T-cell (primary cell): ENCODE measurements around the gene ASAP2. TPM values are rescaled to one million over a fixed set of nuclear protein-coding genes. Genes with fewer than 3 reads are reported as not detected.
A peak's percentile ranks its signal among the peaks of the same experiment; 100 is the strongest.

Experiments
- ATAC-seq, 4 experiments: fragments of 200-7000 bp in 3 of 4; fragments of 150-1000 bp in 1 of 4; cut with Tn5 transposase; replicated peaks in 1 of 4; 1 replicate in 3 of 4; 2 replicates in 1 of 4; pipeline ENCODE4 v1.10.0; 2021; ENCODE audit warnings: moderate library complexity in 3 of 4, mild to moderate bottlenecking in 2 of 4, moderate number of reproducible peaks in 1 of 4
- CTCF ChIA-PET, 2 donors: fragments of 300-600 bp; sonication (Branson Sonifier 250); formaldehyde crosslinking; loops; one replicate each; lab custom pipeline; 2022; ENCODE audit warnings: antibody characterized with exemption in 2 of 2; lab: Charles Lee
- POLR2A ChIA-PET, 2 donors: fragments of 300-600 bp; sonication (Branson Sonifier 250); formaldehyde crosslinking; loops; one replicate each; lab custom pipeline; 2022; ENCODE audit warnings: antibody characterized with exemption in 2 of 2; lab: Charles Lee
- DNase-seq, 35 experiments: peaks; one replicate each; pipeline versions ENCODE4 v3.0.0 to v3.0.0-alpha.2; 2013 to 2023
- H3K27ac ChIP-seq: one replicate; pipeline ENCODE4 v1.5.1; 2013; ENCODE audit warnings: low read length
- H3K27me3 ChIP-seq, 2 experiments: replicated peaks in 1 of 2; 1 replicate in 1 of 2; 2 replicates in 1 of 2; pipeline versions ENCODE4 v1.6.1 to v1.7.0; 2013; ENCODE audit warnings: low read length in 1 of 2, mixed read lengths in 1 of 2; ENCODE audit not compliant: control insufficient read depth in 2 of 2, insufficient read depth in 2 of 2; ENCODE audit errors: extremely low read depth in 1 of 2
- H3K36me3 ChIP-seq, 2 donors: 1 replicate in 1 of 2; 2 replicates in 1 of 2; pipeline versions ENCODE4 v1.6.1 to v1.7.0; 2013; ENCODE audit warnings: low read length in 1 of 2; ENCODE audit not compliant: control insufficient read depth in 2 of 2, insufficient read depth in 1 of 2; ENCODE audit errors: extremely low read depth in 1 of 2
- H3K4me1 ChIP-seq, 2 experiments: 1 replicate in 1 of 2; 2 replicates in 1 of 2; pipeline versions ENCODE4 v1.6.1 to v1.7.0; 2013; ENCODE audit warnings: low read length in 2 of 2, mixed read lengths in 1 of 2; ENCODE audit not compliant: insufficient read depth in 2 of 2, control insufficient read depth in 1 of 2; ENCODE audit errors: extremely low read depth in 1 of 2
- H3K4me3 ChIP-seq, 2 donors: 1 replicate in 1 of 2; 2 replicates in 1 of 2; pipeline versions ENCODE4 v1.5.1 to v1.7.0; 2013; ENCODE audit warnings: mild to moderate bottlenecking in 2 of 2, low read length in 1 of 2, moderate library complexity in 1 of 2; ENCODE audit not compliant: control insufficient read depth in 1 of 2; ENCODE audit errors: extremely low read depth in 1 of 2
- H3K9me3 ChIP-seq: 2 replicates; pipeline ENCODE4 v1.7.0; 2013
- H3K27ac Mint-ChIP-seq, 2 donors: one replicate each; pipeline ENCODE4 v1.8.0; 2020 to 2021; ENCODE audit warnings: mild to moderate bottlenecking in 2 of 2, mixed read lengths in 2 of 2
- H3K27me3 Mint-ChIP-seq, 2 donors: one replicate each; pipeline ENCODE4 v1.8.0; 2021 to 2022; ENCODE audit warnings: mixed read lengths in 2 of 2
- H3K36me3 Mint-ChIP-seq: one replicate; pipeline ENCODE4 v1.8.0; 2021; ENCODE audit warnings: mixed read lengths
- H3K4me1 Mint-ChIP-seq, 3 donors: one replicate each; pipeline ENCODE4 v1.8.0; 2020 to 2022; ENCODE audit warnings: mixed read lengths in 3 of 3, mild to moderate bottlenecking in 1 of 3
- H3K4me3 Mint-ChIP-seq, 3 donors: one replicate each; pipeline ENCODE4 v1.8.0; 2020 to 2022; ENCODE audit warnings: mild to moderate bottlenecking in 3 of 3, mixed read lengths in 3 of 3, moderate library complexity in 3 of 3
- H3K9me3 Mint-ChIP-seq, 3 donors: one replicate each; pipeline ENCODE4 v1.8.0; 2020 to 2022; ENCODE audit warnings: mixed read lengths in 3 of 3
- WGBS: methylation state at CpG from one replicate; pipeline ENCODE4 v1.1.5; 2013; ENCODE audit warnings: missing lambda C conversion rate; ENCODE audit not compliant: insufficient coverage; 5-methylcytosine and 5-hydroxymethylcytosine counted together
- total RNA-seq, 35 experiments: library from RNA in 6 of 35; stranded (reverse) in 6 of 35; fragments of 120-200 nt in 1 of 35; gene quantifications; one replicate each; pipeline versions ENCODE4 v1.2.1 to v1.2.4 and lab custom pipeline; 2013 to 2026

Gene ASAP2
- total RNA-seq, 5 donors from 2014 or later (not counting 1 experiment from before 2014, with no cell fraction given) = 0.10 to 0.38 (median 0.27) TPM; not detected in 1

DNA sequence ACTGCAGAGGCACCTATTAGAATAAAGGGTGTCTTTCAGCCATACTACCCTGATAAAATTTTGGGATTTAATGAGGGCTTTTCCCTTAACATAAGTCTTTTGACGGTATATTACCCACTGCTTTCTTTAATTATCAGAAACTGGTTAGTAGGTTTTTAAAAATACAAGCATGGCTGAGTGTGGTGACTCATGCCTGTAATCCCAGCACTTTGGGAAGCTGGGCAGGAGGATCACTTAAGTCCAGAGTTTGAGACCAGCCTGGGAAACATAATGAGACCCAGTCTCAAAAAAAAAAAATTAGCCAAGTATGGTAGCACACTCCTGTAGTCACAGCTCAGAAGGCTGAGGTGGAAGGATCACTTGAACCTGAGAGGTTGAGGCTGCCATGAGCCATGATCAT lies 232.9 kb downstream of the ASAP2 start:
- no peaks in the 10 kb centered on the region for H3K9me3 ChIP-seq
- no peak overlapping the region for H3K27ac ChIP-seq
- no peaks in the 10 kb centered on the region for H3K27me3 Mint-ChIP-seq
- no peak for DNase-seq
- H3K36me3 Mint-ChIP-seq = peaks cover 47% of the 10 kb centered on the region
- peaks cover 0 to 2% (median 0%) of the 10 kb centered on the region in 3 donors for H3K4me1 Mint-ChIP-seq
- no peak overlapping the region for H3K4me3 Mint-ChIP-seq
- peaks cover 15 to 48% of the 10 kb centered on the region in 2 donors for H3K36me3 ChIP-seq
- H3K9me3 Mint-ChIP-seq = no peaks in the 10 kb centered on the region
- CTCF ChIA-PET = no interaction called here
- no peak overlapping the region for H3K27ac Mint-ChIP-seq
- H3K4me1 ChIP-seq = no peaks in the 10 kb centered on the region
- no CpG with 5 or more reads among the region's 1 CpG for WGBS
- POLR2A ChIA-PET = no interaction called here
- no peak for ATAC-seq
- H3K4me3 ChIP-seq = no peak overlapping the region
- H3K27me3 ChIP-seq = no peaks in the 10 kb centered on the region

DNA sequence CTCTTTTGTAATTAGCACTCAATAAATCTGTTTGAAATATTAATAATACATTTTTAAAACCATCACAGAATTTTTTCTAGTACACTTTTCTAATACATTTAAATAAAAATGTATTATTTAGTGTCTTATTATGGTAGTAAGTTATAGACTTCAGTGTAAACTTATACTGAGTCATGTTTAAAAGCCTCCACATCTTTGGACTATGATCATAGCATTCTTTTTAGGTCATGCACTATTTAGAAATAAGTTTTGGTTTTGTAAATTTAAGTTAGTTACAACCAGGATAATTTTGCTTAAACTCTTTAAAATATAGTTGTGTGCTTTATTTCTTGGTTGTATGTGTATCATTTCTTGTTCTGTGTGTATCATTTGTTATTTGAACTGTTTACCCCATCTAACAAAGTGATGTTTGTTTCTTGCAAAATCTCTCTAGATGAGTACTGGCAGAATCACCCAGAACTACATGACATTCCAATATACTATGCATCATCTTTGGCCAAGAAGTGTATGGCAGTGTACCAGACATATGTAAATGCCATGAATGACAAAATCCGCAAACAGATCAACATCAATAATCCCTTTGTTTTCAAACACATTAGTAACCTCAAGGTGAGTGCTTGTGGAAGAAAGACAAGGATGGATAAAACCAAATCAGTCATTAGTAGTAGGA lies 233.6 kb downstream of the ASAP2 start:
- CTCF ChIA-PET = no interaction called here
- Mint-ChIP-seq H3K27ac (no peak overlapping the region), H3K4me1 (peaks cover 0 to 6% (median 0%) of the 10 kb centered on the region in 3 donors), H3K27me3 (no peaks in the 10 kb centered on the region), H3K9me3 (no peaks in the 10 kb centered on the region), H3K36me3 (peaks cover 45% of the 10 kb centered on the region), H3K4me3 (no peak overlapping the region)
- Histone ChIP-seq H3K4me3 (no peak overlapping the region), H3K4me1 (no peaks in the 10 kb centered on the region), H3K27ac (no peak overlapping the region), H3K36me3 (peaks cover 15 to 47% of the 10 kb centered on the region in 2 donors), H3K9me3 (no peaks in the 10 kb centered on the region), H3K27me3 (no peaks in the 10 kb centered on the region)
- no peak for ATAC-seq
- POLR2A ChIA-PET = no interaction called here
- no CpG with 5 or more reads among the region's 1 CpG for WGBS
- DNase-seq = no peak

DNA sequence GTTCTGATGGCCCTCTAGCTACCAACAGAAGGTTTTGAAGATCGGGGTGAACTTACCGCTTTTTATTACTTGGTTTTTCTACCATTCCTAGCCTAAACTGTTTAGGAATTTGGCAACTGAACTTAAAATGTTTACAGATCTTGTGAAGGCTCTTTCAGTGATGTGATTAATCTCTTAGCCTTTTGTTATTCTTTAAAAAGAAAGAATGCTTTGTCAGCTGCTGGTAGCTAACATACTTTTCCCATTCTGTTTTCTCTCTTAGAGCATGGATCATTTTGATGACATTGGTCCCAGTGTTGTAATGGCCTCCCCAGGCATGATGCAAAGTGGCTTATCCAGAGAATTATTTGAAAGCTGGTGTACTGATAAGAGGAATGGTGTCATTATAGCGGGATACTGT lies 234.9 kb downstream of the ASAP2 start:
- H3K27ac ChIP-seq = no peak overlapping the region
- ChIA-PET POLR2A (no interaction called here), CTCF (no interaction called here)
- Mint-ChIP-seq H3K4me1 (peaks cover 0 to 8% (median 0%) of the 10 kb centered on the region in 3 donors), H3K36me3 (peaks cover 49% of the 10 kb centered on the region), H3K4me3 (no peak overlapping the region), H3K9me3 (no peaks in the 10 kb centered on the region), H3K27me3 (no peaks in the 10 kb centered on the region), H3K27ac (no peak overlapping the region)
- H3K4me1 ChIP-seq = no peaks in the 10 kb centered on the region
- DNase-seq = no peak
- WGBS = 100% methylated on average over 1 of the region's 3 CpGs
- no peaks in the 10 kb centered on the region for H3K9me3 ChIP-seq
- no peaks in the 10 kb centered on the region for H3K27me3 ChIP-seq
- ATAC-seq = no peak
- peaks cover 15 to 49% of the 10 kb centered on the region in 2 donors for H3K36me3 ChIP-seq
- H3K4me3 ChIP-seq = no peak overlapping the region

DNA sequence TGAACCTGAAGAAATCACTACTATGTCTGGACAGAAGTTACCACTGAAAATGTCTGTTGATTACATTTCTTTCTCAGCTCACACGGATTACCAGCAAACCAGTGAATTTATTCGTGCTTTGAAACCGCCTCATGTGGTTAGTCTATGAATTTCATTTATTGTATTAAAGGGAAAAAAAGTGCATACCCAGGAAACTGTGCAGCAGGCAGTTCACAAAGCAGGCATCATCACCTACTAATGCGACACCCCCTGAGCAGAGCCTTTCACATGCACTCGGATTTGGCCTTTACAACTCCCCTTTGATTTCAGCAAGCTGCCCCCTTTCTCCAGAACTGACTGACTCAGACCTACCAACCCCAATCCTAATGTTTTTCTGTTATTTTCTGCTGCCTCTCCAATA lies 236.9 kb downstream of the ASAP2 start:
- Mint-ChIP-seq H3K27me3 (no peaks in the 10 kb centered on the region), H3K4me1 (peaks cover 0 to 8% (median 0%) of the 10 kb centered on the region in 3 donors), H3K27ac (peak overlapping the region in 1 of 2 donors; percentile 19), H3K36me3 (peaks cover 45% of the 10 kb centered on the region), H3K9me3 (no peaks in the 10 kb centered on the region), H3K4me3 (no peak overlapping the region)
- 50% methylated on average over 4 of the region's 5 CpGs for WGBS
- no peaks in the 10 kb centered on the region for H3K9me3 ChIP-seq
- no peak overlapping the region for H3K27ac ChIP-seq
- CTCF ChIA-PET = no interaction called here
- no peak overlapping the region for H3K4me3 ChIP-seq
- H3K4me1 ChIP-seq = no peaks in the 10 kb centered on the region
- ATAC-seq (no peak), DNase-seq (no peak)
- POLR2A ChIA-PET = interaction anchor here in 1 of 2 donors (0.5 kb wide), 1 partner anchor 9 kb away, joined by 3 read pairs; no protein-coding TSS in a partner anchor
- peaks cover 3 to 40% of the 10 kb centered on the region in 2 donors for H3K36me3 ChIP-seq
- no peaks in the 10 kb centered on the region for H3K27me3 ChIP-seq

DNA sequence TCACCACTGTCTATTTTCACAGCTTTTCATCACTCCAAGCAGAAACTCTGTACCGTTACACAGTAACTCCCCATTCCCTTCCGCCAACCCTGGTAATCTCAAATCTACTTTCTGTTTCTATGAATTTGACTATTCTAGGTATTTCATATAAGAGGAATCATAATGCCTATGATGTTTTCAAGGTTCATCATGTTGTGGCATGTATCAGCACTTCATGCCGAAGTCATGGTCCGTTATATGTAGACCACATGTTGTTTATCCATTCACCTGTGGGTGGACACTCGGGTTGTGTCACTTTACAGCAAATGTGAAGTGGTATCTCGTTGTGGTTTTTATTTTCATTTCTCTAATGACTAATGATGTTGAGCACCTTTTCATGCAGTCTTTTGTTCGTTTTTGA lies 238.5 kb downstream of the ASAP2 start:
- WGBS = no CpG with 5 or more reads among the region's 7 CpGs
- Histone ChIP-seq H3K4me1 (no peaks in the 10 kb centered on the region), H3K27me3 (no peaks in the 10 kb centered on the region), H3K9me3 (no peaks in the 10 kb centered on the region), H3K27ac (no peak overlapping the region), H3K36me3 (peaks cover 8 to 39% of the 10 kb centered on the region in 2 donors), H3K4me3 (no peak overlapping the region)
- CTCF ChIA-PET = interaction anchor here in 1 of 2 donors (0.7 kb wide), 1 partner anchor 229 kb away, joined by 3 read pairs; no protein-coding TSS in a partner anchor
- H3K27me3 Mint-ChIP-seq = no peaks in the 10 kb centered on the region
- no peak overlapping the region for H3K27ac Mint-ChIP-seq
- POLR2A ChIA-PET = interaction anchor here in 1 of 2 donors (0.5 kb wide), 1 partner anchor 21 kb away, joined by 3 read pairs; no protein-coding TSS in a partner anchor
- peaks cover 45% of the 10 kb centered on the region for H3K36me3 Mint-ChIP-seq
- no peak for DNase-seq
- no peak for ATAC-seq
- H3K9me3 Mint-ChIP-seq = no peaks in the 10 kb centered on the region
- H3K4me3 Mint-ChIP-seq = no peak overlapping the region
- H3K4me1 Mint-ChIP-seq = peaks cover 0 to 8% (median 0%) of the 10 kb centered on the region in 3 donors

DNA sequence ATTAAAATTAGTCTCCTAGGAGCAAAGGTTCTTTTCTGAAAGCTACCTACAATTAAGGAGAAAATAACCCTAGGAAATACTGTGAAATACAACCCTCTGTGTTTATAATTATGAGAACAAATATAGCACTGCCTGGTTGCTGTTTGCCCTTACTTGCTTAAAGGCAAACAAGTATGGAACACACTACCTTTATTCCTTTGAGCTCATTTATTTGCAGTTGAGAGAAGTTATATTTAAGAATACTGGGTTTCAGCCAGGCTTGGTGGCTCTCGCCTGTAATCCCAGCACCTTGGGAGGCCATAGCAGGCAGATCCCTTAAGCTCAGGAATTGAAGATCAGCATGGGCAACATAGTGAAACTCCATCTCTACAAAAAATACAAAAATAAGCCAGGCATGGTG lies 244.6 kb downstream of the ASAP2 start:
- Histone ChIP-seq H3K27ac (no peak overlapping the region), H3K36me3 (peaks cover 18 to 36% of the 10 kb centered on the region in 2 donors), H3K4me1 (no peaks in the 10 kb centered on the region), H3K4me3 (no peak overlapping the region), H3K27me3 (no peaks in the 10 kb centered on the region), H3K9me3 (no peaks in the 10 kb centered on the region)
- H3K27me3 Mint-ChIP-seq = no peaks in the 10 kb centered on the region
- H3K27ac Mint-ChIP-seq = no peak overlapping the region
- 100% methylated on average over 1 of the region's 1 CpG for WGBS
- POLR2A ChIA-PET = interaction anchor here in 1 of 2 donors (0.6 to 1.0 kb wide), 2 partner anchors 33 to 441 kb away, joined by 3 read pairs; no protein-coding TSS in a partner anchor
- H3K4me3 Mint-ChIP-seq = no peak overlapping the region
- H3K4me1 Mint-ChIP-seq = no peaks in the 10 kb centered on the region
- no peak for DNase-seq
- H3K36me3 Mint-ChIP-seq = peaks cover 37% of the 10 kb centered on the region
- no peak for ATAC-seq
- no peaks in the 10 kb centered on the region for H3K9me3 Mint-ChIP-seq
- CTCF ChIA-PET = interaction anchor here (0.5 to 0.6 kb wide), 2 partner anchors 10 to 613 kb away, joined by 3 to 6 read pairs; no protein-coding TSS in a partner anchor
